GM18951 (cell line): Measurements from ENCODE around the gene RASL11A.
"Not testable (repeated sequence)": the region's sequence is repeated elsewhere in the genome, so short reads cannot be mapped to it uniquely, and the experiment has no call there.

Source experiments
- POLR2A ChIP-seq: IDR thresholded peaks from 4 replicates; pipeline ENCODE4 v1.6.1; 2011; ENCODE audit warnings: mild to moderate bottlenecking; ENCODE audit not compliant: insufficient read length, insufficient read depth; ENCODE audit errors: extremely low read depth
- in situ Hi-C: fragments of 300-500 bp; cut with MboI; formaldehyde crosslinking; loops from one replicate; pipeline ENCODE4 v1.12.0; 2022; ENCODE audit warnings: low sequenced_read_pairs, mixed read lengths, inconsistent platforms; ENCODE audit not compliant: unreplicated experiment

The RASL11A gene

GRCh38 chr13:27311518-27312210, 41.0 kb downstream of the RASL11A start:
- TF ChIP-seq POLR2A, result no peak
- in situ Hi-C loops, result no loop called here

- in situ Hi-C loops, result no loop called here
- TF ChIP-seq POLR2A, result no peak
These were observed 43.1 kb downstream of the RASL11A start for GRCh38 chr13:27313770-27314169.

GRCh38 chr13:27319404-27319803, 48.8 kb downstream of the RASL11A start:
- TF ChIP-seq POLR2A, result no peak

GRCh38 chr13:27321468-27322431, 51.1 kb downstream of the RASL11A start:
- TF ChIP-seq POLR2A, result no peak
- in situ Hi-C loops, result no loop called here

More at GRCh38 chr13:27319404-27319803, 48.8 kb downstream of the RASL11A start:
- in situ Hi-C loops, result no loop called here

- in situ Hi-C loops, result not testable (repeated sequence)
These were observed 51.8 kb downstream of the RASL11A start for GRCh38 chr13:27322443-27322842.
